Measurements from ENCODE around the gene DCDC1.

DNA sequence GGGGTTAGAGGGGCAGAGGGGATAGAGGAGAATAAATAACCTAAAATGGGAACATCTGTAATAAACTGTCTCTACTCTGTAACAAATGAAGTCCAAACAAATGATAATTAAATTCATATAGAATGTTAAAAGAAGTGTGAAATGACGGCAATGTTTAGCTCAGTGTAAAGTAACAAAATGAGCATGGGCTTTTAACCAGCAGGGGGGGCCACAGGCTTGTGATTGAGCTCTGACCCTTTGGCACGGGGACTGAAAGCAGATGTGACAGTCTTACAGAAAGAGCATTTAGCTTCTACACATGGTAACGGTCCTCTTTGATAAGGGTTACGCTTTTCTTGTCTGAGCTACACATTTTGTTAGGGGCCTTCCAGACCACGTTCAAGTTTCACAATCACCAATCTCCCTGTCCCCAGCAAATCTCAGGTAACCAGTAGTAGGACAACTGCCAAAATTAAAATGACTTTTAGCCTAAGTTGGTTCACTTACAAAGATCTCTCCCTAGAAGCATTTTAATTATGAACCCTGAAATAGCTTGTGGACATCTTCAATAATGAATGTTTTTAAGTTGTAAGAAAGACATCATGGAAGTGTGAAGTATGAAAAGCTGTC is 262.5 kb downstream of the DCDC1 start:
- TF ChIP-seq, protein P1, sequence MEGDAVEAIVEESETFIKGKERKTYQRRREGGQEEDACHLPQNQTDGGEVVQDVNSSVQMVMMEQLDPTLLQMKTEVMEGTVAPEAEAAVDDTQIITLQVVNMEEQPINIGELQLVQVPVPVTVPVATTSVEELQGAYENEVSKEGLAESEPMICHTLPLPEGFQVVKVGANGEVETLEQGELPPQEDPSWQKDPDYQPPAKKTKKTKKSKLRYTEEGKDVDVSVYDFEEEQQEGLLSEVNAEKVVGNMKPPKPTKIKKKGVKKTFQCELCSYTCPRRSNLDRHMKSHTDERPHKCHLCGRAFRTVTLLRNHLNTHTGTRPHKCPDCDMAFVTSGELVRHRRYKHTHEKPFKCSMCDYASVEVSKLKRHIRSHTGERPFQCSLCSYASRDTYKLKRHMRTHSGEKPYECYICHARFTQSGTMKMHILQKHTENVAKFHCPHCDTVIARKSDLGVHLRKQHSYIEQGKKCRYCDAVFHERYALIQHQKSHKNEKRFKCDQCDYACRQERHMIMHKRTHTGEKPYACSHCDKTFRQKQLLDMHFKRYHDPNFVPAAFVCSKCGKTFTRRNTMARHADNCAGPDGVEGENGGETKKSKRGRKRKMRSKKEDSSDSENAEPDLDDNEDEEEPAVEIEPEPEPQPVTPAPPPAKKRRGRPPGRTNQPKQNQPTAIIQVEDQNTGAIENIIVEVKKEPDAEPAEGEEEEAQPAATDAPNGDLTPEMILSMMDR (conservative IDR thresholded peaks at IDR 0.05; ENCODE audit: low read length) = peak; percentile 80
- TF ChIP-seq EZH2phosphoT487 (IDR thresholded peaks at IDR 0.05; ENCODE audit: borderline replicate concordance, low read depth, low read length) = no peak
